Effector memory CD4-positive, alpha-beta T cell (primary cell): Measurements from ENCODE around the gene PLB1.

ENCODE experiments used
- DNase-seq, 3 donors: peaks; one replicate each; pipeline ENCODE4 v3.0.0-alpha.2; 2020
- H3K27ac ChIP-seq: 2 replicates; pipeline ENCODE4 v1.7.0; 2013; ENCODE audit warnings: mild to moderate bottlenecking, low read length, moderate library complexity; ENCODE audit not compliant: insufficient read depth, poor library complexity, severe bottlenecking
- H3K27me3 ChIP-seq: replicated peaks from 2 replicates; pipeline ENCODE4 v1.7.0; 2013; ENCODE audit warnings: mild to moderate bottlenecking, low read length; ENCODE audit not compliant: insufficient read depth, control insufficient read depth, poor library complexity, severe bottlenecking
- H3K36me3 ChIP-seq: 2 replicates; pipeline ENCODE4 v1.7.0; 2013; ENCODE audit warnings: mild to moderate bottlenecking, low read length, moderate library complexity; ENCODE audit not compliant: control insufficient read depth, insufficient read depth
- H3K4me1 ChIP-seq: 2 replicates; pipeline ENCODE4 v1.7.0; 2013; ENCODE audit warnings: low read length, mild to moderate bottlenecking; ENCODE audit not compliant: control insufficient read depth, insufficient read depth, poor library complexity, severe bottlenecking
- H3K4me3 ChIP-seq: 2 replicates; pipeline ENCODE4 v1.7.0; 2013; ENCODE audit warnings: low read length, low read depth, mild to moderate bottlenecking; ENCODE audit not compliant: insufficient read depth, poor library complexity, severe bottlenecking
- H3K9me3 ChIP-seq: 2 replicates; pipeline ENCODE4 v1.7.0; 2013; ENCODE audit warnings: mild to moderate bottlenecking, low read length, moderate library complexity; ENCODE audit not compliant: control insufficient read depth

The PLB1 gene

DNA sequence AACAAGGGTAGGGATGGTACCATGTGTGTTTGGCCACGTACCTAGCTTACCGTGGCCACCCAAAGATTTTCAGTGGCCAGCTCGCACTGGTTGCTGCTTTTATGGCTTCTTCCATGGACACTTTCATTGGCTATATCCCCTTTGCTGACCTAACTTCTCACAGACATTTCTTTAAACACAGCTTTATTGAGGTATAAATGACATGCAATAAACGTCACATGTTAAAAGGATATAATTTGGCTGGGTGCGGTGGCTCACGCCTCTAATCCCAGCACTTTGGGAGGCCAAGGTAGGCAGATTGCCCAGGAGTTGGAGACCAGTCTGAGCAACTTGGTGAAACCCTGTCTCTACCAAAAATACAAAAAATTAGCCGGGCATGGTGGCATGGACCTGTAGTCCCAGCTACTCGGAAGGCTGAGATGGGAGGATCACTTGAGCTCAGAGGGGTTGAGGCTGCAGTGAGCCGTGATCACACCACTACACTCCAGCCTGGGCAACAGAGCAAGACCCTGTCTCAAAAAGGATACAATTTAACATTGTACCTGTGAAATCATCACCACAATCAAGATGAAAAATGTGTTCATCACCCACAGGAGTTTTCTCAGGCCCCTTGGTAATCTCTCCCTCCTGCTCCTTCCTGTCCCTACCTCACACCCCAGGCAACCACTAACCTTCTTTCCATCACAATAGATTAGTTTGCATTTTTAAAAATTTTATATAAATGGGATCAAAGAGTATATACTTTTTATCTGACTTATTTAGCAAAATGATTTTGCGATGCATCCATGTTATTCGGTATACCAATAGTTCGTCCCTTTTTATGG, 127.9 kb downstream of the PLB1 start:
- Histone ChIP-seq H3K27me3 (no peaks in the 10 kb centered on the region), H3K4me3 (no peak overlapping the region), H3K36me3 (no peaks in the 10 kb centered on the region), H3K9me3 (no peaks in the 10 kb centered on the region), H3K4me1 (peaks cover 59% of the 10 kb centered on the region), H3K27ac (peak overlapping the region; percentile 98)
- no peak for DNase-seq

DNA sequence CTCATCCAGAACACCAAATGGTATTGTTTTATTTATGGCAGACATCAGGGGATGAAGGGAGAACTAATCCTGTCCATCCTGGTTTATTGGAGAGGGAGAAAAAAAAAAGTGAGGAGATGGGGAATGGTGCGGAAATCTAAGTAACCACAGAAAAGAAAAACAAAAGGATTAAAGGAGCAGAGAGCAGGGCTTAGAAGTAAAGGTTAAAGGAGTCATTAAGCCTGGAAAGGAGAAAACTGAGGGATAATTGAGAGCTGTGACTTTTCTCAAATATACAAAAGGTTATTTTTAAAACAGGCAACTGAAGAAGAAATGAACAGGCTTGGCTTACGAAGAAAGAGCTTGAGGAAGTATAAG, 128.6 kb downstream of the PLB1 start:
- H3K4me1 ChIP-seq = peaks cover 55% of the 10 kb centered on the region
- no peaks in the 10 kb centered on the region for H3K27me3 ChIP-seq
- peak overlapping the region; percentile 98 for H3K27ac ChIP-seq
- H3K9me3 ChIP-seq = no peaks in the 10 kb centered on the region
- no peak overlapping the region for H3K4me3 ChIP-seq
- no peak for DNase-seq
- no peaks in the 10 kb centered on the region for H3K36me3 ChIP-seq

DNA sequence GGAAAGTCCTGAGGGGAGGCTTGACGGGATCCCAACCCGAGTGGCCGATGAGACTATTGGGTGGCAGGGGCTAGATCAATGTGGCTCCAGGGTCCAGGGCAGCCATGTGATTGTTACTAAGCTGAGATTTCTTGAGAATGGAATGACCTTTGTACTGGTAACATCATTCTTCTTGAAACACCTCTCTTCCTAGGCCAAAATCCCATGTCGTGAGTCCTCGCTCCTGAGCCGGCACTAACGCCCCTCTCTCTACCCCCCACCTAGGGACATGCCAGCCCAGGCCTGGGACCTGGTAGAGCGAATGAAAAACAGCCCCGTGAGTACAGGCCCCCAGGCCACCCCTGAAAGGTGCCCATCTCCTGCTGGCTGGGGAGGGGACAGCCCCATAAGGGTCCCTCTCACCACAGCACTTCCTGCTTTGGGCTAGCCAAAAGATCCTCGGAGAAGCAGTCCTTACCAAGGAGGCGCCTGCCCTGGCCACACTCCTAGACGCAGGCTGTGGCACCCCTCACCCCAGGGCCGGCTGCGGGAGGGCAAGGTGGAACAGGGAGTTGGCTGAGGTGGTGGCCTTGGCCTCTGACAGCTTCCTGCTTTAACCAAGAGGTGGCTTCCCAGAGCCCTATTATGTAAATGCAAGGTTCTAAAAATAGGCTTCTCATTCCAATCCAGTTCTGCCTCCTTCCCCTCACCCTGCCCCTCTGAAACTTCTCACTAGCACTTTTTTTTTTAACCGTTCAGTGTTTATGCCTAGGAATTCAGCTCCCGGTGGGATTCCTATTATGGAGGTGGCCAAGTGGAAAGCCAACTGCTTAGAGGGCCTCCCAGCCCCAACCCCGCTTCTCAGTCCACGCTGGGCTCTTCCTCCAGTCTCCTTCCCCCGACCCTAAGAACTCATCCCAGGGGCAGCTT, 129.2 kb downstream of the PLB1 start:
- H3K4me3 ChIP-seq = peak overlapping the region; percentile 13
- H3K4me1 ChIP-seq = peaks cover 49% of the 10 kb centered on the region
- peak; percentile 67 to 75 (median 71) for DNase-seq
- peak overlapping the region; percentile 98 for H3K27ac ChIP-seq
- H3K27me3 ChIP-seq = no peaks in the 10 kb centered on the region
- no peaks in the 10 kb centered on the region for H3K36me3 ChIP-seq
- H3K9me3 ChIP-seq = no peaks in the 10 kb centered on the region

DNA sequence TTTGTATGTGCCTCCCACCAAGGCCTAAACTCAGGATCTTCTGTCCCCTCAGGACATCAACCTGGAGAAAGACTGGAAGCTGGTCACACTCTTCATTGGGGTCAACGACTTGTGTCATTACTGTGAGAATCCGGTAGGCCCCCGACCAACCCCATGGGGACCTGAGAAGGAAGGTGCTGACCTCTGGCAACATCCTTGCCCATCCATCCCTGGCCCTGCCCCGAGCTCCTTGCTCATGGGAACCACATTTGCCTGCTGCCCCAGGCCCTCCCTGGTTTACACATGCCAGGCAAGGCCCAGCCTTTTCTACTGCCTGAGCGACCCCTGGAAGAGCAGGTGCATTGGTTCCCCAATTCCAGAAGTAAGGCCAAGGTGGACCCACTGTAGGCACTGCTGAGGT, 130.5 kb downstream of the PLB1 start:
- H3K27ac ChIP-seq = no peak overlapping the region
- H3K4me3 ChIP-seq = no peak overlapping the region
- H3K27me3 ChIP-seq = no peaks in the 10 kb centered on the region
- no peaks in the 10 kb centered on the region for H3K9me3 ChIP-seq
- DNase-seq = no peak
- peaks cover 36% of the 10 kb centered on the region for H3K4me1 ChIP-seq
- no peaks in the 10 kb centered on the region for H3K36me3 ChIP-seq

DNA sequence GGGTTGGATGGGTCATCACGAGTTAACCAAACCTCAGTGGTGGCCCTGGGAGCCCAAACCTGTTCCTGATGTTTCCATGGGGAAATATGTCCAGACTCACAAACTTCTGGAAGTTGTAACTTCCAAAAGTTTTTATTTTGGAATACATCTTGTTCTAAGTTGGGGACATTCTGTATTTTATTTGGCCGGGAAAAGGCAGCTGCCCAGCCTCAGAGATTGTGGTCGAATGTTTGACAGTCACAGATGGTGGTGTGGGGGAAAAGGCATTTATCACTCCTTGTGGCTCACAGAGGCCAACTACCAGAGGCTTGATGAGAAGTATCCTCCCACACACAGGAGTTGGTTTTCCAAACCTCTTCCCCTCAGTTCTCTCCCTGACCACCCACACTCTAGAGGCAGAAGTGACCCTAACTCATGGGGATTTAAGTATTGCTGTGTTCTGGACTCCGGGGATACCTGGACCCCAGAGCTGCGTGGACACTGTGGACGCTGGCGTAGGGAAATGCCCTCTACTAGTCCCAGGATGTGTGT, 131.1 kb downstream of the PLB1 start:
- no peak overlapping the region for H3K27ac ChIP-seq
- H3K4me1 ChIP-seq = peaks cover 32% of the 10 kb centered on the region
- H3K36me3 ChIP-seq = no peaks in the 10 kb centered on the region
- H3K4me3 ChIP-seq = no peak overlapping the region
- H3K9me3 ChIP-seq = no peaks in the 10 kb centered on the region
- DNase-seq = no peak
- H3K27me3 ChIP-seq = no peaks in the 10 kb centered on the region

DNA sequence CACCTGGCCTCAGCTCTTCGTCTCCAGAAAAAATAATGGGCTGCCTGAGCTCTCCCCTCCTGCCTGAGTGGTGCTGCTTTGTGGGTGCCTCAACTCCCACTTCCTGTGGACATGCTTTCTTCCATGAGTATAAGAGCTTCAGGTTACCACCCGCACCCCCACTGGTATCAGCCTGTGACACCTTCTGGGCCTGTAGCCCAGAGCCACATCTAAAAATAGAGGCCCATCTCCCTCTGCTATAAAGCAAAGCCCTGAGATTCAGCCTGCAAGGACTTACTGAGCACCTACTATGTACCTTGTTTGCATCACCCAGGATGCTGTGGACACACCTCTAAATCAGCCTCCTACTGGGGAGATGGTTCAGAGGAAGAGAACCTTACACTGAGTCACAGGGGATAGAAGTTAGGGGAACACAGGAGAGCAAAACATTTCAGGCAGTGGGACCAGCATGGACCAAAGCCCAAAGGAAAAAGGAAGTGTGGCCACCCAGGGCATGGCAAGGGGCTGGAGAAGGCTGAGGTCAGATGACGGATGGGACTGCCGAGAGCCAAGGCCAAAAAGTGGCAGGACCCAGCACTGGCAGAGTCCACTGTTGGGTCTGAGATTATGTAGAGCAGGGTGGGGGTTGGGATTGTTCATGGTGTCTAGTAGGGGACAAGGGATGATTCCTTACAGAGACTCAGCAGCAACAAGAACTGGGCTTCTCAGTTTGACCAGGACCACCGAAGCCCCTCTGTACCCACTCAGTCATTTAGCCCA, 132.0 kb downstream of the PLB1 start:
- no peaks in the 10 kb centered on the region for H3K36me3 ChIP-seq
- H3K4me3 ChIP-seq = no peak overlapping the region
- no peak overlapping the region for H3K27ac ChIP-seq
- no peak for DNase-seq
- no peaks in the 10 kb centered on the region for H3K27me3 ChIP-seq
- H3K4me1 ChIP-seq = peaks cover 25% of the 10 kb centered on the region
- H3K9me3 ChIP-seq = no peaks in the 10 kb centered on the region

DNA sequence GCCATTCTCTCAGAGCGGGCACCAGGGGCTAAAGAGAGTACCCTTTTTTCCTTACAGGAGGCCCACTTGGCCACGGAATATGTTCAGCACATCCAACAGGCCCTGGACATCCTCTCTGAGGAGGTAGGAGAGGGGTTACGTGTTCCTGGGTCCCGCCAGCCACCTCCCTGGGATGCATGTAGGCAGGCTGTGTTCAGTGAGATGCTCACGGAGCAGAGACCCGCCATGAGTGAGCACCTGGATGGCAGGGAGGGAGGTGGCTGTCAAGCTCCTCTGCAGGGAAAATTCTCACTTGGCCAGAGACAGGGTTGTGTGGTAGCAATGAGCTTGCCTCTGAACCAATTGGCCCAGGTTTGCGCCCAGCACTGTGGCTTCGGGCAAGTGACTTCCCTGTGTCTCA, 132.6 kb downstream of the PLB1 start:
- no peaks in the 10 kb centered on the region for H3K36me3 ChIP-seq
- no peaks in the 10 kb centered on the region for H3K9me3 ChIP-seq

DNA sequence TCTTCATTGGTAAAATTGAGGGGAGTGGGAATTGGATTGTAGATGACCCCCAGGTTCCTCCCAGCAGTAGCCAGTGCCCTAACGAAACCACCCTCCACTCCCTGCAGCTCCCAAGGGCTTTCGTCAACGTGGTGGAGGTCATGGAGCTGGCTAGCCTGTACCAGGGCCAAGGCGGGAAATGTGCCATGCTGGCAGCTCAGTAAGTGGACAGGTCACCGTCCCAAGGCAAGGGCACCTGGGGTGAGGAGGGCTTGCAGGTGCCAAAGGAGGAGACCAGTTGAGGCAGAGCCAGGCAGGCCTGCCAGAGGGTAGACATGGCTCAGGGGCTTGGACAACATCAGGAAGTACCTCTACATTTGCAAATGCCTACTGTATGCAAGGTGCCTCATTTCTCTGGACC, 133.1 kb downstream of the PLB1 start:
- Histone ChIP-seq H3K9me3 (no peaks in the 10 kb centered on the region), H3K27ac (no peak overlapping the region), H3K4me1 (peaks cover 25% of the 10 kb centered on the region), H3K4me3 (no peak overlapping the region), H3K27me3 (no peaks in the 10 kb centered on the region), H3K36me3 (no peaks in the 10 kb centered on the region)
- no peak for DNase-seq

More for the DNA sequence above, 132.6 kb downstream of the PLB1 start:
- Histone ChIP-seq H3K4me3 (no peak overlapping the region), H3K27me3 (no peaks in the 10 kb centered on the region), H3K4me1 (peaks cover 25% of the 10 kb centered on the region), H3K27ac (no peak overlapping the region)
- DNase-seq = no peak

DNA sequence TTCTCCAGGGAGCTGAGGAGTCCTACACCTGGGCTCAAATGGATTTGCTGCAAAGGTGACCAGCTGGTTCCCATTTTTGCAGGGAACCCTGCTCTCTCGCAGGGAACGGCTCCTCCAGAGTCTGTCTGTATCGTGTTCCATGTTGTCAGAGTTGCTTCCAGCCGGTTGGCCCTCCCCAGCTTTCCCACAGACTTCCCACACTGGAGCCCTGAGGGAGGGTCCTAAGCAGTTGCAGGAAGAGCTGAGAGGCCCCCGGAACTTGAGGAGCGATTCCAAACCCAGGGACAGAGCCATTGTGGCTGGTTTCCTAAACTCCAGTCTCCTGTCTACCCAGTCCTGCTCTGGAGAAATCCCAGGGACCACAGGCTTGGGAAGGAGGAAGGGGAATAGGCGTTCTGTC, 134.1 kb downstream of the PLB1 start:
- H3K4me1 ChIP-seq = peaks cover 16% of the 10 kb centered on the region
- H3K36me3 ChIP-seq = no peaks in the 10 kb centered on the region
- DNase-seq = no peak
- no peak overlapping the region for H3K27ac ChIP-seq
- no peaks in the 10 kb centered on the region for H3K27me3 ChIP-seq
- no peak overlapping the region for H3K4me3 ChIP-seq
- H3K9me3 ChIP-seq = no peaks in the 10 kb centered on the region
